ENCODE measurements around the gene OR2A25.

OR2A25 gene

GRCh38 chr7:144100607-144101006 is 31.0 kb downstream of the OR2A25 start:
- no peak for TF ChIP-seq CTCF (IDR thresholded peaks at IDR 0.05; ENCODE audit: low read depth, low read length)

GRCh38 chr7:144102041-144102440 is 32.4 kb downstream of the OR2A25 start:
- no peak for TF ChIP-seq CTCF (IDR thresholded peaks at IDR 0.05; ENCODE audit: low read depth, low read length)
- DNase-seq (ENCODE audit: extremely low read depth, low read depth), result no peak

More at GRCh38 chr7:144100607-144101006, 31.0 kb downstream of the OR2A25 start:
- DNase-seq (ENCODE audit: extremely low read depth, low read depth), result no peak

DNA sequence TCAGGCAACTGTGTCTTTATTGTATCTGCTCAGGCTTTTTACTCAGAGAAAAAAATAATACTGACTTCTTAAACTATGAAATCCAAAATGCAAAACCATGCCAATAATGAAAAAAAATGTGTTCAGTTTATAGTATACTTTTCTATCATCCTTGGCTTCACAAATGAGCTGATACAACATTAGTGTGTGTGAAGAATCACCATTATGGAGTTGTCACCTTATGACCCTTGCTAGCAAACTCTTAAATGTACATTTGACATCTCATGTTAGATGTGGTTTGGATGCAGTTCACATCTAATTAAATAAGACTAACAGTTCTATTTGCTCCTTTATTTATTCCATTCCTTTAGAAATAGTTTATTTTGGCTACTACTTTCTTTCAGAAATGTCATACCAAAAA is 35.6 kb downstream of the OR2A25 start:
- no peak for DNase-seq (ENCODE audit: extremely low read depth, low read depth)
- TF ChIP-seq CTCF (IDR thresholded peaks at IDR 0.05; ENCODE audit: low read depth, low read length), result no peak

DNA sequence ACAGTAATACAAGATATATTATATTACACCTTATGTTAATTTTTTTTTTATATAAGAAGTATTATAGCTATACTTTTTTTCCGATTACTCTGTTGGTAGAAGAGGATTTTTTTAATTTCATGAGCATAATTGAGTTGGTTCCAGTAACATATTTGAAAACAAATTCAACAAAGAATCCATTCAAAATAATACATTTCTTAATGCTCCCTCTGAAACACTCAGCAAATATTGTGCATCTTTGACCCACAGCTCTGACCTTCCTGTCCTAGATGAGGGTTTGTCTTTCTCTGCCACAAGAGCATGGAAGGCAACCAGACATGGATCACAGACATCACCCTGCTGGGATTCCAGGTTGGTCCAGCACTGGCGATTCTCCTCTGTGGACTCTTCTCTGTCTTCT is 39.7 kb downstream of the OR2A25 start, which contains the start of gene OR2A2:
TSS of gene OR2A2 (plus strand) at position 301 of the 400 bp plus-strand sequence. CDS start at position 301, 0 bp downstream.
- no peak for DNase-seq (ENCODE audit: extremely low read depth, low read depth)

GRCh38 chr7:144110272-144110671 is 40.7 kb downstream of the OR2A25 start:
- no peak for DNase-seq (ENCODE audit: extremely low read depth, low read depth)
- TF ChIP-seq CTCF (IDR thresholded peaks at IDR 0.05; ENCODE audit: low read depth, low read length), result no peak

More for the DNA sequence above, 39.7 kb downstream of the OR2A25 start, which contains the start of gene OR2A2:
- no peak for TF ChIP-seq CTCF (IDR thresholded peaks at IDR 0.05; ENCODE audit: low read depth, low read length)

DNA sequence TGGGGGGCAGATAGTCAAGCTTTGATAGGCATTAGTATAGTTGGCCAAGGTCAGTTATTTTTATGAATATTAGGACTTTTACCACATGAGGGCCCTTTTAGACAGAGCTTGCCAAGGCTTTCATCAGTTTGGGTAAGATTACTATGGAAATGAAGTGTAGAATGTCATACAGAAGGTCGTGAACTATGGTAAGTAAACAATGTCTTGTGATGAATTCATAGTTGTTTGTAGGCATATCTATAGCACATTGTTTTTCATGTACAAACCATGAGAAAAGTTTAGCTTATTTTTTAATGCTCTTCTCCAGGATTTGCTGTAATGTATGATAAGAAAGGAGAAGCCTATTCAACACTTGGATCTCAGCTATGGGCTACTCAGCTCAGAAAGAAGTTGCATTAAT is 44.0 kb downstream of the OR2A25 start:
- no peak for TF ChIP-seq CTCF (IDR thresholded peaks at IDR 0.05; ENCODE audit: low read depth, low read length)
- no peak for DNase-seq (ENCODE audit: extremely low read depth, low read depth)

DNA sequence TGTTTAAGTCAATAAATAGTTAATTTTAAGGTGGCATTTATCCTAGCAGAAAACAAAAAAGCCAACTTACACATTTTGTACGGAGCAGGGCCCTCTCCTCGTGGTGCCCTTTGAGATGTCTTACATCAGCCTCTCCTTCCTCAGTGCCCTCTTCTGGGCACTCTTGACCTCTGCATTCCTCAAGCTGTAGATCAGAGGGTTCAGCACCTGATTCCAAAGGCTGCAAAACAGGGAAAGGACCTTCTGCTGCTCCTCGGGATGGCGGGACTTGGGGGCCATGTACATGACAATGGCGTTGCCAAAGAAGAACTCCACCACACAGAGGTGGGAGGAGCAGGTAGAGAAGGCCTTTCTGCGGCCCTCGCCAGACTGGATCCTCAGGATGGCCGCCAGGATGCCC is 48.7 kb downstream of the OR2A25 start:
- no peak for TF ChIP-seq CTCF (IDR thresholded peaks at IDR 0.05; ENCODE audit: low read depth, low read length)
- no peak for DNase-seq (ENCODE audit: extremely low read depth, low read depth)
